NB4 (cell line): ENCODE data around the gene ARHGAP26.

ENCODE experiments used
- POLR2A ChIP-seq: IDR thresholded peaks from 2 replicates; pipeline ENCODE4 v1.6.1; 2011; ENCODE audit warnings: mild to moderate bottlenecking; ENCODE audit not compliant: insufficient read length; ENCODE audit errors: extremely low read depth
- TF ChIP-seq, protein P1 (sequence below): IDR thresholded peaks from 2 replicates; pipeline ENCODE4 v1.6.1; 2011; ENCODE audit warnings: low read depth, low read length

DNA sequence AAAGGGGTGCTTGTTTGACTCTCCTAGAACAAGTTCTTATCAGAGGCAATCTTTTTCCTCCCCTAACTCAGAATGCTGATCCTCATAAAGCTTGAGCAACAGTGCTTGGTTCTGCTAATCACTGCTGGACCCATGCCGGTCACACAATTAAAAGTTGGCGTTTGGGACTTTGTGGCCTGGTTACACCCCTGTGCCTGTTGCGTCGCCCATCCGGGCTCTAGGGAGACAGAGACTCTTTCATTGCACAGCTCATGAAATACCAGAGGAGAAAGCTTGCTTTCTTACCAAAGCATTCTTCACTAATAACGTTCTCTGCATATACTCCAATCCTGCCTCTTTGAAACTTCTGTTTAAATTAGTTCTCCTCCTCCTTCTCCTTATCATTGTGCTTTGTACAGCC is 332.2 kb downstream of the ARHGAP26 start:
- TF ChIP-seq, protein P1, sequence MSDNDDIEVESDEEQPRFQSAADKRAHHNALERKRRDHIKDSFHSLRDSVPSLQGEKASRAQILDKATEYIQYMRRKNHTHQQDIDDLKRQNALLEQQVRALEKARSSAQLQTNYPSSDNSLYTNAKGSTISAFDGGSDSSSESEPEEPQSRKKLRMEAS = no peak
- TF ChIP-seq POLR2A = no peak
